ENCODE measurements around the gene RIPK3. TPM values are rescaled to one million over a fixed set of nuclear protein-coding genes. Genes with fewer than 3 reads are reported as not detected.

The RIPK3 gene
- total RNA-seq, 4 donors from 2014 or later = 6.3 to 18.0 (median 7.2) TPM

DNA sequence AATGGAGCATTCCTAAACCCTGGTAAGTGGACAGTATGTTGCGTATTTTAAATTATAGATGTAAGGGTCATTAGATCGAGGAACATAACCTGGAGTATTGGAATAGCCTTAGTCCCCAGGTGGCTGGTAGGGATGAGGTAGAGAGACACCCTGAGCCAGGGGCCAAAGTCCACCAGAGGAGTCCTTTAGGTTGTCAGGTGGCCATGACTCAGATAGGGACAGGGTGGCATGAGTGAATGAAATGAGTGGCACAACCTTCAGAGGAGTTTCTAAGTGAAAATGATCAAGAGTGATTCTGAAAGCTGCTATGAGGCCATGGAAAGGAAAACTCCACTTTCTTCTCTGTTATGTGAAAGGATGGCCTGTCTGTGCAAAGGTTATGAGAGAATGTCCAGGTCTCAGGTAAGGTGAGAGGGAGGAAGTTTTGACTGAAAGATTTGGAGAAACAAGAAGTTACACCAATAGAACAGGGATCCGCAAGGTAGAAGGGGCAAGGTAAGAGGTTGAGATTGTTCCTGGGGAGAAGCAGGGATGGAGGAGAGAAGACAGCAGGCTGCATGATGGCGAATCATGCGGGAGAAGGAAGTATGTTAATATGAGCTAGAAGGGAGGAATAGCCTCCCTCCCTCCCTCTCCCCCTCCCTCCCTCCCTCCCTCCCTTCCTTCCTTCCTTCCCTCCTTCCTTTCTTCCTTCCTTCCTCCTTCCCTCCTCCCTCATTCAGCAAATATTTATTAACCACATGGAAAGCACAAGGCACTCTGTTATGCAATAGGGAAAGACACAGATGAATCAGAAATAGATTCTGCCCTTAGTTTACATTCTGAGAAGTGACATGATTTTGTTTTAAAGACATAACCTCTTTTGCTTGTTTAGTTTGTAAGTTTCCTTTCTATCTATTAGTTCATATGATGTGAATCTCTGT lies 14.0 kb upstream of the RIPK3 start:
- WGBS, 2 donors = 77 to 78% methylated on average over 5 of the region's 5 CpGs
- no peak overlapping the region for H3K4me3 ChIP-seq (ENCODE audit: low read depth, poor library complexity, severe bottlenecking)
- intact Hi-C loops (cut with DNase I; ENCODE audit: low total_unique reads) = no loop called here
- TF ChIP-seq POLR2A (IDR thresholded peaks at IDR 0.05) = no peak
- TF ChIP-seq, protein P1, sequence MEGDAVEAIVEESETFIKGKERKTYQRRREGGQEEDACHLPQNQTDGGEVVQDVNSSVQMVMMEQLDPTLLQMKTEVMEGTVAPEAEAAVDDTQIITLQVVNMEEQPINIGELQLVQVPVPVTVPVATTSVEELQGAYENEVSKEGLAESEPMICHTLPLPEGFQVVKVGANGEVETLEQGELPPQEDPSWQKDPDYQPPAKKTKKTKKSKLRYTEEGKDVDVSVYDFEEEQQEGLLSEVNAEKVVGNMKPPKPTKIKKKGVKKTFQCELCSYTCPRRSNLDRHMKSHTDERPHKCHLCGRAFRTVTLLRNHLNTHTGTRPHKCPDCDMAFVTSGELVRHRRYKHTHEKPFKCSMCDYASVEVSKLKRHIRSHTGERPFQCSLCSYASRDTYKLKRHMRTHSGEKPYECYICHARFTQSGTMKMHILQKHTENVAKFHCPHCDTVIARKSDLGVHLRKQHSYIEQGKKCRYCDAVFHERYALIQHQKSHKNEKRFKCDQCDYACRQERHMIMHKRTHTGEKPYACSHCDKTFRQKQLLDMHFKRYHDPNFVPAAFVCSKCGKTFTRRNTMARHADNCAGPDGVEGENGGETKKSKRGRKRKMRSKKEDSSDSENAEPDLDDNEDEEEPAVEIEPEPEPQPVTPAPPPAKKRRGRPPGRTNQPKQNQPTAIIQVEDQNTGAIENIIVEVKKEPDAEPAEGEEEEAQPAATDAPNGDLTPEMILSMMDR (IDR thresholded peaks at IDR 0.05) = no peak
- DNase-seq (ENCODE audit: low spot score in 2 of 2) = no peak

DNA sequence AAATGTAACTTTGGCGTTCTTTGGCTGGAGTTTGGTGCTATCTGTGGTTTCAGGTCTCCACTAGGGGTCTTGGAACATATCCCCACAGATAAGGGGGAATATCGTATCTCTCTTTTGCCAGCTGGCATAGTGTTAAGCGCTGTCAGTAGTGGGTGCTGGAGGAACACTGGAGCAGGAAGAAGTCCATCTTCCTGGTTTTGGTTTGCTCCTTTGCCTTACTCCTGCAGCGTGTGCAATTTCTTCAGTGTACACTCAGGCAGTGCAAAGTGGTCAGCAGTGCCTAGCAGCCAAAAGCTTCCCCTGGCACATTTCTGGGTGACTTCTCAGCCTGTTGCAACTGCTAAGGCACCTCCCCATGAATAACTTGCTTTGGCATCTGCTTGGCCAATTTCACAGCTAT lies 11.7 kb upstream of the RIPK3 start:
- intact Hi-C loops (cut with DNase I; ENCODE audit: low total_unique reads) = no loop called here
- no peak for TF ChIP-seq POLR2A (IDR thresholded peaks at IDR 0.05)
- TF ChIP-seq, protein P1 (IDR thresholded peaks at IDR 0.05) = no peak
- WGBS, 2 donors = 32 to 39% methylated on average over 4 of the region's 4 CpGs
- no peak overlapping the region for H3K4me3 ChIP-seq (ENCODE audit: low read depth, poor library complexity, severe bottlenecking)
- no peak for DNase-seq (ENCODE audit: low spot score in 2 of 2)

DNA sequence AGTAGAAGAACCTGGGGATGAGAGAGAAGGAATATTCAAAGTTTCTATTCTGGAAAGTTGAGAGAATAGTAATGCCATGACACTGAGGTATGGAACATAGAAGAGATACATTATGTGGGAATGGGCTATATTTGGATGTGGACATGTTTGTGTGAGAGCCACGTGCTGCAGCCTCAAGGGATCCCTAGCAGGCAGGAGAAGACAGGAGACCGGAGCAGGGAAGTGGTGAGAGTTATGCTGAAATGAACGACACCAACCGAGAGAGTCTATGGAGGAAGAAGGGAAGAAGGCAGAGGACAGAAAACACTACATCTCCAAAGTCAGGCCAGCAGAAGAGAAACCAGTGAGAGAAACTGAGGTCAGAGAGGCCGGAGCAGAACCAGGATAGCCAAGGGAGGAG lies 10.0 kb upstream of the RIPK3 start:
- no peak for DNase-seq (ENCODE audit: low spot score in 2 of 2)
- WGBS, 2 donors = 71 to 82% methylated on average over 5 of the region's 5 CpGs
- H3K4me3 ChIP-seq (ENCODE audit: low read depth, poor library complexity, severe bottlenecking) = no peak overlapping the region
- intact Hi-C loops (cut with DNase I; ENCODE audit: low total_unique reads) = no loop called here
- TF ChIP-seq, protein P1 (IDR thresholded peaks at IDR 0.05) = no peak
- TF ChIP-seq POLR2A (IDR thresholded peaks at IDR 0.05) = no peak

DNA sequence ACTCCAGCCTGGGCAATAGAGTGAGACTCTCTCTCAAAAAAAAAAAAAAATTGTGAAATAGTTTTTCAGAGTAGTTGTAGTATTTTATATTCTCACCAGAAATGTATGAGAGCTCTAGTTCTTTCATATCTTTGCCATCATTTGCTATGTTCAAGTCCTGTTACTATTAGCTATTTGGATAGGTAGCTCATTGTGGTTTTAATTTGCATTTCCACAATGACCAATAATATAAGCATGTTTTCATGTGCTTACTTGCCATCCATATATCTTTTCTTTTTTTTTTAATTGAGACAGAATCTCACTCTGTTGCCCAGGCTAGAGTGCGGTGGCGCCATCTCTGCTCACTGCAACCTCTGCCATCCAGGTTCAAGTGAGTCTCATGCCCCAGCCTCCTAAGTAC lies 8.4 kb upstream of the RIPK3 start:
- H3K4me3 ChIP-seq (ENCODE audit: low read depth, poor library complexity, severe bottlenecking) = no peak overlapping the region
- DNase-seq (ENCODE audit: low spot score in 2 of 2) = no peak
- 96 to 98% methylated on average over 2 of the region's 2 CpGs for WGBS, 2 donors
- TF ChIP-seq, protein P1 (IDR thresholded peaks at IDR 0.05) = no peak
- TF ChIP-seq POLR2A (IDR thresholded peaks at IDR 0.05) = no peak
- intact Hi-C loops (cut with DNase I; ENCODE audit: low total_unique reads) = no loop called here

DNA sequence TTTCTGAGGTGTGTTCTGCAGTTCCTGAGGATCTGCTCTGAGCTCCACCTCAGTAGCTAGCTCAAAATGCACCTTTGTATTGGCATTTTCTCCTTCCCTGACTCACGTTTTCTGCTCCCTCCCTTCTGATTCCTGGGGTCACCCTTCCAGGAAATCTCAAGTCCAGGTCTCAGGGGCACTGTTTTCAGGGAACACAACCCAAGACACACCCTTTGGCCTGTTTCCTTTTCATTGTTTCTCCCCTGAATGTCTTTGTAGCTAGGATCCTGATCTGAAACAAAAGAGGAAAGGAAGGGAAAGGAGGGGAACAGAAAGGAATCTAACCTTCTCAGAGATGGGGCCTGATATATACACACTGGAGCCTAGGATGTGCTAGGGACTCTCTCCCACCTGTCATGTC lies 7.3 kb upstream of the RIPK3 start:
- intact Hi-C loops (cut with DNase I; ENCODE audit: low total_unique reads) = no loop called here
- H3K4me3 ChIP-seq (ENCODE audit: low read depth, poor library complexity, severe bottlenecking) = no peak overlapping the region
- TF ChIP-seq, protein P1 (IDR thresholded peaks at IDR 0.05) = no peak
- no peak for TF ChIP-seq POLR2A (IDR thresholded peaks at IDR 0.05)
- 50 to 55% methylated on average over 1 of the region's 1 CpG for WGBS, 2 donors
- DNase-seq (ENCODE audit: low spot score in 2 of 2) = no peak

Measured in lower leg skin (tissue), 4 donors.